ENCODE data around the gene TAOK2.

TAOK2 gene

DNA sequence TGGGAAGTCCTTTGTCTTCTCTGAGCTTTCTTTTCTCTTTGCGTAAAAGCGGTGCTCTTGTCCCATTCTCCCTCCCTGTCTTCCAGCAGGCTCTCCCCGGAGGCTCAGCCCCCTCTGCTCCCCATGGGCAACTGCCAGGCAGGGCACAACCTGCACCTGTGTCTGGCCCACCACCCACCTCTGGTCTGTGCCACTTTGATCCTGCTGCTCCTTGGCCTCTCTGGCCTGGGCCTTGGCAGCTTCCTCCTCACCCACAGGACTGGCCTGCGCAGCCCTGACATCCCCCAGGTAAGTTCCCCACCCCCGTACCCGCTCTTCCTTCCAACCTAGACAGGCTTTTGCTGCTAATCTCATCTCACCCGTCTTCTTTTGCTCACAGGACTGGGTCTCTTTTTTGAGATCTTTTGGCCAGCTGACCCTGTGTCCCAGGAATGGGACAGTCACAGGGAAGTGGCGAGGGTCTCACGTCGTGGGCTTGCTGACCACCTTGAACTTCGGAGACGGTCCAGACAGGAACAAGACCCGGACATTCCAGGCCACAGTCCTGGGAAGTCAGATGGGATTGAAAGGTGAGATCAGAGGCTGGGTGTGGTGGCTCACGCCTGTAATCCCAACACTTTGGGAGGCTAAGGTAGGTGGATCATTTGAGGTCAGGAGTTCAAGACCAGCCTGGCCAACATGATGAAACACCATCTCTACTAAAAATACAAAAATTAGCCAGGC, 10.5 kb upstream of the TAOK2 start:
- FAIRE-seq: no peak

GRCh38 chr16:29968205-29968604, 5.5 kb upstream of the TAOK2 start:
- no peak for FAIRE-seq

DNA sequence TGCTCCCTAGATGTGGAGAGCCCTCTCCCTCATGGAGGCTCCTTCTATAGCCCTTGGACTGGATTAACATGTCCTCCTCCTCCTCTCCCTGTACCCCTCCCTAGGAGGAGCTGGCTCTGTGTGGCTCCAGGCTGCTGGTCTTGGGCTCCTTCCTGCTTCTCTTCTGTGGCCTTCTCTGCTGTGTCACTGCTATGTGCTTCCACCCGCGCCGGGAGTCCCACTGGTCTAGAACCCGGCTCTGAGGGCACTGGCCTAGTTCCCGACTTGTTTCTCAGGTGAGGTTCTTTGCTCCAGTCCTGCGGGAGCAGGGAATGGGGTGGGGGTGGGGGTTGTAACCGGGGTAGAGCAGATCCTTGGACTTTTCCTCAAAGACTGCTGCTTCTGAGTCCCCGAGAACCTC, 2.4 kb upstream of the TAOK2 start:
- FAIRE-seq: no peak

- FAIRE-seq: no peak
Measured at GRCh38 chr16:29972500-29972899, 1.2 kb upstream of the TAOK2 start.

DNA sequence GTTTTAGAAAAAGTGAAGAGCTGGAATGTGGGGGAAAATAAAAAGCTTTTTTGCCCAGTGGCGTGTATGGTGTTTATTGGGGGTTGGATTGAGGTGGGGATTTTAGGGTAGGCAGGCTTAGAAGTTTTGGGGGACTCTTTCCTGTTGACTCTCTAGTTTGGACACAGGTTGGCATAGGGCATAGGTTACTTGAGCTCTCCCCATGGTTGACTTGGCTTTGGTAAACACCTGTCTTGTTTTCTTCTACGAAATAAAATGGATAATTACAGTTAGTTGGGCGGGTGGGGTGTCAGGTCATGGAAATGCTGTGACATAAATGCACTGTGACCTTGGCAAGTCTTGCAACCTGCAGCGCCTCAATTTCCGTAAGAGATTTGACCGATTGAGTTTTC, 680 bp upstream of the TAOK2 start:
- FAIRE-seq: no peak

DNA sequence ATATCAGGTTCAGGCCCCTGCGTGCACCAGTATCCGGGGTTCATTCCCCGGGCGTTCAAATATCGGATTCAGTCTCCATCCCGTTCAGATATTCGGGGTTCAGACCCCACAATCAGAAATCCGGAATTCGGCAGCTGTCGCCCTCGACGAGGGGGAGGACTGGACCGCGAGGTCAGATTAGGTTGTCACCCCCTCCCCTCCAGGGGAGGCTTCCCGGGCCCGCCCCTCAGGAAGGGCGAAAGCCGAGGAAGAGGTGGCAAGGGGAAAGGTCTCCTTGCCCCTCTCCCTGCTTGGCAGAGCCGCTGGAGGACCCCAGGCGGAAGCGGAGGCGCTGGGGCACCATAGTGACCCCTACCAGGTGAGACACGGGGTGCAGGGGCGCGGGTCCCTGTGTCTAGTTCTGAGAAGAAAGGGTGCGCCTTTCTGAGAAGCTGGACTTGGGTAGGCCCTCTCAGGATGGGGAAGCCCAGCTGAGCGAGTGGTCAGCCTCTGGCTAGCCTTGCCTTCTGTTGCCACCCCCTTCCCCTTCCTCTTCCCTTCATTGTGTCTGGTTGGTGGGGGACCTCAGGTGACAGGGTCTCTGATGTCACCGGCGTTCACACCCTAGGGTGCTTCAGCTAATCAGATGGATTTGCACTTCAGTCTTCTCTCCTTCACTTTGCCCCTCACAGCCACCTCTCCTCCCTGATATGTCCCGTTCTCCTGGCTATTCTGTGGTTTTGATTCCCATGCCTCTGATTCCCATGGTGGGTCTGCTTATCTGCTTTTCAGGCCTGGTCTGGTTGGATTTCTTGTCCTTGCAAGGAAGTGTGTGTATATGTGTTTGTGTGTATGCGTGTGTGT, 844 bp downstream of the TAOK2 start:
- no peak for FAIRE-seq

- no peak for FAIRE-seq
Measured at GRCh38 chr16:29975134-29975538, 1.5 kb downstream of the TAOK2 start.

GRCh38 chr16:29975811-29976511, 2.3 kb downstream of the TAOK2 start:
- no peak for FAIRE-seq

- FAIRE-seq: no peak
Measured at GRCh38 chr16:29977063-29977825, 3.6 kb downstream of the TAOK2 start.

DNA sequence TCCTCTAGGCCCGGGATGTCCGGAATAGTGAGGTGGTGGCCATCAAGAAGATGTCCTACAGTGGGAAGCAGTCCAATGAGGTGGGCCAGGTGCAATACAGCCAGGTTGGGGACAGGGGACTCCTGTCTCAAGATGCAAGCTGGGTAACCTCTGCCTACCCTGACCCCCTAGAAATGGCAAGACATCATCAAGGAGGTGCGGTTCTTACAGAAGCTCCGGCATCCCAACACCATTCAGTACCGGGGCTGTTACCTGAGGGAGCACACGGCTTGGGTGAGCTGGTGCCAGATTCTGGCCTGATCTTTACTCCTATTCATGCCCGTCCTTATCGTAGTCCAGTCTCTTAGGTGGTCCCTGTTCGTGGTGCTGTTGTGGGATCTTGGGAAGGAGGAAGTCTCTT, 4.4 kb downstream of the TAOK2 start:
- FAIRE-seq: no peak

DNA sequence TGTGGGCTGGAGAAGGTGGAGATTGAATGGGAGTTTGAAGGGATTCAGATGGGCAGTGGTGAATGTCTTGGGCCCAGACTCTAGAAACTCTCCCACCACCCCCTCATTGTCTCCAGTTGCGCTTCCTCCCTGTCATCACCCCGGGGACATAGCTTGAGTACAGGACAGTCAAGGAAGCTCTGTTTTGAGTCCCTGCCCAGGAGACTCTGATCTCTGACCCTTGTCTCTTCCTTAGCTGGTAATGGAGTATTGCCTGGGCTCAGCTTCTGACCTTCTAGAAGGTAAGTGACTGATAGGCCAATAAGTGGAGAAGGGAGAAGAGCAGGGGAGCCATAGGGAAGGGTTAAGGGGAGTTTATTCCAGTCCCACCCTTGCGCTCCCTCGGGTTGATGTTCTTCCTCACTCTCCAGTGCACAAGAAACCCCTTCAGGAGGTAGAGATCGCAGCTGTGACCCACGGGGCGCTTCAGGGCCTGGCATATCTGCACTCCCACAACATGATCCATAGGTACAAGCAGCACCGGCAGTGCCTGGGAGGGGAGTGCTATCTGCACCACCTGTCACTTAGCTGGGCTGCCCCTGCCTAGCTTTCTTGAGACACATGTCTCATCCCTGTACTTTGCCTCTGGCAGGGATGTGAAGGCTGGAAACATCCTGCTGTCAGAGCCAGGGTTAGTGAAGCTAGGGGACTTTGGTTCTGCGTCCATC, 5.0 kb downstream of the TAOK2 start:
- FAIRE-seq: no peak

DNA sequence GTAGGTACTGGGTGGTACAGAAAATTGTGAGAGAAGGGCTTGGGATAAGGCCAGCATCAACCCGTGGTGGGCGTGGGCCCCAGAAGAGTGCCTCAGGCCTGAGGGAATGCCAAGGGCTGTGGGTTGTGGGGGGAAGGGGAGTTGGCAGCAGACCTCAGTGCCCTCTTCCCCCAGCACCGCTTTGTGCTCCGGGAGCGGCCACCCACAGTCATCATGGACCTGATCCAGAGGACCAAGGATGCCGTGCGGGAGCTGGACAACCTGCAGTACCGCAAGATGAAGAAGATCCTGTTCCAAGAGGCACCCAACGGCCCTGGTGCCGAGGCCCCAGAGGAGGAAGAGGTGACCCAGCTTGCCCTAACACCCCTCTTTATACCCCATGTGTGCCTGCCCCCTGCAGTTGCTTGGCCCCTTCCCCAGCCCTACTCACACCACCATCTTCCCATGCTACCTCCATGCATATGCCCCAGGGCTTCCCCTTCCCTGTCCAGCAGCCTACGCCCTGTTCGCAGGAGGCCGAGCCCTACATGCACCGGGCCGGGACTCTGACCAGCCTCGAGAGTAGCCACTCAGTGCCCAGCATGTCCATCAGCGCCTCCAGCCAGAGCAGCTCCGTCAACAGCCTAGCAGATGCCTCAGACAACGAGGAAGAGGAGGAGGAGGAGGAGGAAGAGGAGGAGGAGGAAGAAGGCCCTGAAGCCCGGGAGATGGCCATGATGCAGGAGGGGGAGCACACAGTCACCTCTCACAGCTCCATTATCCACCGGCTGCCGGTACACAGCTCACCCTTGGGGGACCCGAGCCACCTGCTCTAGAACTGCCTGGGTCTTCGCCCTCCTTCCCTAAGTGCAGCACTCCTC, 9.1 kb downstream of the TAOK2 start:
- FAIRE-seq: no peak

GRCh38 chr16:29983420-29984136, 9.9 kb downstream of the TAOK2 start:
- FAIRE-seq: no peak

GRCh38 chr16:29984137-29984763, 10.6 kb downstream of the TAOK2 start:
- FAIRE-seq: no peak

GRCh38 chr16:29984764-29985147, 11.1 kb downstream of the TAOK2 start:
- FAIRE-seq: no peak

- FAIRE-seq: no peak
Measured at GRCh38 chr16:29985271-29985811, 11.7 kb downstream of the TAOK2 start.

DNA sequence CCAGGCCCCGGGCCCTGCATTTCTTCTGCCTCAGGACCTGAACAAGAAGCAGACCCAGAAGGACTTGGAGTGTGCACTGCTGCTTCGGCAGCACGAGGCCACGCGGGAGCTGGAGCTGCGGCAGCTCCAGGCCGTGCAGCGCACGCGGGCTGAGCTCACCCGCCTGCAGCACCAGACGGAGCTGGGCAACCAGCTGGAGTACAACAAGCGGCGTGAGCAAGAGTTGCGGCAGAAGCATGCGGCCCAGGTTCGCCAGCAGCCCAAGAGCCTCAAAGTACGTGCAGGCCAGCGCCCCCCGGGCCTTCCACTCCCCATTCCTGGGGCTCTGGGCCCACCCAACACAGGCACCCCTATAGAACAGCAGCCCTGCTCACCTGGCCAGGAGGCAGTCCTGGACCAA, 12.6 kb downstream of the TAOK2 start:
- FAIRE-seq: no peak

- no peak for FAIRE-seq
Measured at GRCh38 chr16:29986931-29987330, 13.3 kb downstream of the TAOK2 start.

DNA sequence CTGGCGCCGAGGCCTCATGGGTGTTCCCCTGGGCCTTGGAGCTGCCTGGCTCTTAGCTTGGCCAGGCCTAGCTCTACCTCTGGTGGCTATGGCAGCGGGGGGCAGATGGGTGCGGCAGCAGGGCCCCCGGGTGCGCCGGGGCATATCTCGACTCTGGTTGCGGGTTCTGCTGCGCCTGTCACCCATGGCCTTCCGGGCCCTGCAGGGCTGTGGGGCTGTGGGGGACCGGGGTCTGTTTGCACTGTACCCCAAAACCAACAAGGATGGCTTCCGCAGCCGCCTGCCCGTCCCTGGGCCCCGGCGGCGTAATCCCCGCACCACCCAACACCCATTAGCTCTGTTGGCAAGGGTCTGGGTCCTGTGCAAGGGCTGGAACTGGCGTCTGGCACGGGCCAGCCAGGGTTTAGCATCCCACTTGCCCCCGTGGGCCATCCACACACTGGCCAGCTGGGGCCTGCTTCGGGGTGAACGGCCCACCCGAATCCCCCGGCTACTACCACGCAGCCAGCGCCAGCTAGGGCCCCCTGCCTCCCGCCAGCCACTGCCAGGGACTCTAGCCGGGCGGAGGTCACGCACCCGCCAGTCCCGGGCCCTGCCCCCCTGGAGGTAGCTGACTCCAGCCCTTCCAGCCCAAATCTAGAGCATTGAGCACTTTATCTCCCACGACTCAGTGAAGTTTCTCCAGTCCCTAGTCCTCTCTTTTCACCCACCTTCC, 13.9 kb downstream of the TAOK2 start:
- FAIRE-seq: no peak

Measured in islet of Langerhans (tissue), 1 donor.